A673 (cell line): Measurements from ENCODE around the gene NOTCH4. TPM values are rescaled to one million over a fixed set of nuclear protein-coding genes. Genes with fewer than 3 reads are reported as not detected.

Experiments used
- BruUV-seq: library from RNA; stranded (reverse); fragments of 400-500 nt; replicated peaks from 2 replicates; lab custom pipeline; 2021; lab: Mats Ljungman, UMichigan
- CTCF ChIA-PET: fragments of 300-600 bp; sonication (Branson Sonifier 250); formaldehyde crosslinking; loops from one replicate; lab custom pipeline; 2022; ENCODE audit warnings: antibody characterized with exemption; lab: Charles Lee
- POLR2A ChIA-PET: fragments of 300-600 bp; sonication (Branson Sonifier 250); formaldehyde crosslinking; loops from one replicate; lab custom pipeline; 2022; ENCODE audit warnings: antibody characterized with exemption; ENCODE audit not compliant: low non-redundant PET; lab: Charles Lee
- DNase-seq: peaks from one replicate; pipeline ENCODE4 v3.0.0-alpha.2; 2015; ENCODE audit warnings: low spot score
- H3K27ac ChIP-seq: fragments of 200-600 bp; sonication (generic); 2 replicates; pipeline ENCODE4 v1.5.1; 2016; ENCODE audit warnings: mixed run types, low read depth, mild to moderate bottlenecking, mixed read lengths, antibody characterized with exemption, low read length; ENCODE audit not compliant: poor library complexity, severe bottlenecking
- H3K27me3 ChIP-seq: fragments of 200-600 bp; sonication (generic); replicated peaks from 2 replicates; pipeline ENCODE4 v1.6.1; 2017; ENCODE audit warnings: mixed run types, low read depth, mild to moderate bottlenecking, mixed read lengths, antibody characterized with exemption, low read length; ENCODE audit not compliant: insufficient read depth, poor library complexity
- H3K36me3 ChIP-seq: fragments of 200-600 bp; sonication (generic); 2 replicates; pipeline ENCODE4 v1.6.1; 2016; ENCODE audit warnings: mixed run types, mild to moderate bottlenecking, mixed read lengths, antibody characterized with exemption, low read length; ENCODE audit not compliant: insufficient read depth, poor library complexity, severe bottlenecking
- H3K4me1 ChIP-seq: fragments of 200-600 bp; sonication (generic); 2 replicates; pipeline ENCODE4 v1.6.1; 2017; ENCODE audit warnings: mixed run types, mild to moderate bottlenecking, mixed read lengths, antibody characterized with exemption, low read length; ENCODE audit not compliant: insufficient read depth, poor library complexity, severe bottlenecking
- H3K4me3 ChIP-seq: fragments of 200-600 bp; sonication (generic); 2 replicates; pipeline ENCODE4 v1.5.1; 2016; ENCODE audit warnings: low read depth, mixed run types, mild to moderate bottlenecking, mixed read lengths, low read length; ENCODE audit not compliant: poor library complexity, severe bottlenecking
- H3K9me3 ChIP-seq: fragments of 200-600 bp; sonication (generic); 2 replicates; pipeline ENCODE4 v1.6.1; 2016; ENCODE audit warnings: mixed run types, low read depth, mild to moderate bottlenecking, mixed read lengths, antibody characterized with exemption, low read length; ENCODE audit not compliant: poor library complexity, severe bottlenecking
- EZH2 ChIP-seq: fragments of 200-600 bp; sonication (generic); IDR thresholded peaks from 2 replicates; pipeline ENCODE4 v1.6.1; 2017; ENCODE audit warnings: borderline replicate concordance, low read depth, mild to moderate bottlenecking, mixed read lengths, antibody characterized with exemption, low read length; ENCODE audit not compliant: poor library complexity, severe bottlenecking
- intact Hi-C: fragments of 100-400 bp; cut with micrococcal nuclease; formaldehyde crosslinking; loops from one replicate; pipeline ENCODE4 v1.10.0; 2022; ENCODE audit not compliant: unreplicated experiment
- total RNA-seq: library from RNA; stranded (reverse); gene quantifications from 2 replicates; pipeline ENCODE4 v1.2.3, GENCODE V29; 2021
- TF ChIP-seq, protein P1 (sequence below): fragments of 300-800, 200-600 bp; sonication (generic); conservative IDR thresholded peaks from 2 replicates; pipeline ENCODE4 v1.5.1; 2017; ENCODE audit warnings: low read depth, mild to moderate bottlenecking, antibody characterized with exemption, low read length, moderate library complexity, mixed read lengths

NOTCH4 gene
- total RNA-seq, 1 experiment from 2014 or later = 2.4 TPM

DNA sequence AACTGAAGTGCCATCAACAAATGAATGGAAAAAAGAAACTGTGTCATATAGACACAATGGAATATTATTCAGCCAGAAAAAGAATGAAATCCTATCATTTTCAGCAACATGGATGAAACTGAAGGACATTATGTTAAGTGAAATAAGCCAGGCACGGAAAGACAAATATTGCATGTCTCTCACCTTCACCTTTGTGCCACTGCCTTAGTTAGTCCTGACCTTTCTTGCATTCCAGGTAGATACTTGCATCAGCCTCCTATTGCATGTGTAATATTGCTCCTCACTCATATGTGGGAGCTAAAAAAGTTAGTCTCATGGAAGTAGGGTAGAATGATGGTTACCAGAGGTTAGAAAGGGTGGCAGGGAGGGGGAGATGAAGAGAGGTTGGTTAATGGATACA is 14.9 kb downstream of the NOTCH4 start:
- CTCF ChIA-PET = no interaction called here
- TF ChIP-seq, protein P1, sequence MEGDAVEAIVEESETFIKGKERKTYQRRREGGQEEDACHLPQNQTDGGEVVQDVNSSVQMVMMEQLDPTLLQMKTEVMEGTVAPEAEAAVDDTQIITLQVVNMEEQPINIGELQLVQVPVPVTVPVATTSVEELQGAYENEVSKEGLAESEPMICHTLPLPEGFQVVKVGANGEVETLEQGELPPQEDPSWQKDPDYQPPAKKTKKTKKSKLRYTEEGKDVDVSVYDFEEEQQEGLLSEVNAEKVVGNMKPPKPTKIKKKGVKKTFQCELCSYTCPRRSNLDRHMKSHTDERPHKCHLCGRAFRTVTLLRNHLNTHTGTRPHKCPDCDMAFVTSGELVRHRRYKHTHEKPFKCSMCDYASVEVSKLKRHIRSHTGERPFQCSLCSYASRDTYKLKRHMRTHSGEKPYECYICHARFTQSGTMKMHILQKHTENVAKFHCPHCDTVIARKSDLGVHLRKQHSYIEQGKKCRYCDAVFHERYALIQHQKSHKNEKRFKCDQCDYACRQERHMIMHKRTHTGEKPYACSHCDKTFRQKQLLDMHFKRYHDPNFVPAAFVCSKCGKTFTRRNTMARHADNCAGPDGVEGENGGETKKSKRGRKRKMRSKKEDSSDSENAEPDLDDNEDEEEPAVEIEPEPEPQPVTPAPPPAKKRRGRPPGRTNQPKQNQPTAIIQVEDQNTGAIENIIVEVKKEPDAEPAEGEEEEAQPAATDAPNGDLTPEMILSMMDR = no peak
- TF ChIP-seq EZH2 = no peak
- POLR2A ChIA-PET = no interaction called here

DNA sequence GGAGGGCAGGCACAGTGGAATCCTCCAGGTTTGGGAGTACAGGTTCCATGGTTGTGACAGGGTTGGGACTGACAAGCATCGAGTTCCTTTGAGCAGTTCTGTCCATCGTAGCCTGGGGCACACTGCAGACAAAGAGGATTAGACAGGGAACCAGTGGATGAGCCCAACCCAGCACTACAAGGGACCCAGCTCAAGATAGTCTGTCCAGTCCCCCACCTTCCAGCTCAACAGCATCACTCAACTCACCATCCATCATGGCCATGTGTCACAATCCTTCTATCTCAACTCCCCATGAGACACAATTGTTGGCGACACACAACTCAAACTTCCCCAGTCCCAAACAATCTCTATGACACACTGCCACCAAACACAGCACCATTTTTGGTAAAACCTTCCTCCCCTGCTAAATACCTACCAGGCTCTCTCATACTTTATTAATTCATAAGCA is 19.6 kb downstream of the NOTCH4 start:
- BruUV-seq = no TSS peak
- no peak for DNase-seq
- Histone ChIP-seq H3K27ac (no peak overlapping the region), H3K36me3 (no peaks in the 10 kb centered on the region), H3K4me1 (peaks cover 9% of the 10 kb centered on the region), H3K27me3 (no peaks in the 10 kb centered on the region), H3K9me3 (no peaks in the 10 kb centered on the region), H3K4me3 (no peak overlapping the region)
- ChIA-PET POLR2A (no interaction called here), CTCF (no interaction called here)
- intact Hi-C loops = no loop called here
- TF ChIP-seq EZH2 = no peak
- TF ChIP-seq, protein P1 = no peak

More for the DNA sequence above, 14.9 kb downstream of the NOTCH4 start:
- no peak for DNase-seq
- H3K27ac ChIP-seq = no peak overlapping the region
- no peak overlapping the region for H3K4me3 ChIP-seq
- H3K4me1 ChIP-seq = no peaks in the 10 kb centered on the region
- H3K36me3 ChIP-seq = no peaks in the 10 kb centered on the region
- intact Hi-C loops = no loop called here
- H3K27me3 ChIP-seq = no peaks in the 10 kb centered on the region
- no peaks in the 10 kb centered on the region for H3K9me3 ChIP-seq
- no TSS peak for BruUV-seq

DNA sequence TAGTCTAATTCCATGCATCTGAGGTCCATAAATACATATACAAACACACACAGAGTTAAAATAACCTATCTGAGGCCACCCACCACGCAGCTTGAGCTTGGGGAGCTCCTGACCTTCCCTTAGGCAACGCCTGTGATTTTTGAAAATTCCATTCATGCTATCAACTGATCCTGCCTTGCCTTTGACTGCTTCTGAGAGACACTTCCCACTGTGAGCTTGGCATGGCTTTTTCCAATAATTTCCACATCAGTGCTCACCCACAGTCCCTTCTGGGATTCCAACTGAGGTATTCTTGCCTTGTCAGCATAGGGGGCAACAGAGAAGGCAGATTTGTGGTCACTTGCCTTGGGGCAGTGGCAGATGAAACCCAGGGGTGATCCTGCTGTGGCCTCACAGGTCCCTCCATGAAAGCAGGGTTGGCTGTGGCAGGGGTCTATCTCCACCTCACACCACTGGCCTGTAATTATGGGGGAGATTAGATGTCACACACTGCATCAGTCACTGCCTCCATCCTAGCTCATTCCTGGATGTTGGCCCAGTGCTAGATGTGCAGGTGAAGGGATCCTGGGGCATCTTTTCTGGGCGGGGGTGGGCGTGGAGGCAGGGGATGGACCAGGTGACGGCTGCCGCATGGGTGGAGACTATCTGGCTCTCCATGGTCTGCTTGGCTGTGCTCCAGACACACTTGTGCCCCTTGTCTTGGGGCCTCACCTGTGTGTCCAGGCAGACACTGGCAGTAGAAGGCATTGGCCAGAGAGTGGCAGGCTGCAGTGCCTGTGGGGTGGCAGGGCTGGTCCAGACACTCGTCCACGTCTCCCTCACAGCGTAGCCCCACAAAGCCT is 20.2 kb downstream of the NOTCH4 start:
- peaks cover 9% of the 10 kb centered on the region for H3K4me1 ChIP-seq
- no peak for TF ChIP-seq EZH2
- H3K9me3 ChIP-seq = no peaks in the 10 kb centered on the region
- no peaks in the 10 kb centered on the region for H3K36me3 ChIP-seq
- CTCF ChIA-PET = no interaction called here
- H3K27me3 ChIP-seq = no peaks in the 10 kb centered on the region
- H3K27ac ChIP-seq = no peak overlapping the region
- DNase-seq = peak; percentile 68
- BruUV-seq = no TSS peak
- H3K4me3 ChIP-seq = no peak overlapping the region
- intact Hi-C loops = no loop called here
- POLR2A ChIA-PET = no interaction called here
